ENCODE measurements around the gene SUCLG2. TPM values are rescaled to one million over a fixed set of nuclear protein-coding genes. Genes with fewer than 3 reads are reported as not detected.

Gene SUCLG2
- total RNA-seq, 1 experiment from 2014 or later = 59.4 TPM

DNA sequence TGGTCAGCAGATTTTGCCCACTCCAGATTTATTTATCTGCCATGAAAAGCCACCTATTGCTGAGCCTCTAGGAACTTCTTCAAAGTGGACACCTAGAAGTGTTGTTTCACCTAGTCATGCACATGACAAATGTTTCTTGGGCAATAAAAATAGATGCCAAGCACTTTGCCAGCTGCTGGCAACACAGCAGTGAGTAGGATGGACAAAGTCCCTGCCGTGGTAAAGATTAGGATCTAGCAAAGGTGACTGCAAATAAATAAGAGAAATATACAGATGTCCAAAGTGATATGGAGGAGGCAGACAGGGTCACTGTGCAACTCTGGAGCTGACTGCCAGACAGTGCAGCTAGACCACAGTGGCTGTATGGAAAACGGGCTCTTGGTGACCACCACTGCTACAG lies 137.9 kb downstream of the SUCLG2 start:
- BruUV-seq (replicated peaks) = no TSS peak
- H3K9me2 ChIP-seq (ENCODE audit: insufficient read depth) = no peaks in the 10 kb centered on the region
- H3K9me3 ChIP-seq (ENCODE audit: insufficient read depth, low read depth) = no peaks in the 10 kb centered on the region
- H3K27me3 ChIP-seq (ENCODE audit: insufficient read depth, low read depth) = no peaks in the 10 kb centered on the region
- intact Hi-C loops (cut with micrococcal nuclease; ENCODE audit: unreplicated experiment) = no loop called here
- TF ChIP-seq EZH2 (IDR thresholded peaks at IDR 0.05; ENCODE audit: low read depth) = no peak
- TF ChIP-seq, protein P1, sequence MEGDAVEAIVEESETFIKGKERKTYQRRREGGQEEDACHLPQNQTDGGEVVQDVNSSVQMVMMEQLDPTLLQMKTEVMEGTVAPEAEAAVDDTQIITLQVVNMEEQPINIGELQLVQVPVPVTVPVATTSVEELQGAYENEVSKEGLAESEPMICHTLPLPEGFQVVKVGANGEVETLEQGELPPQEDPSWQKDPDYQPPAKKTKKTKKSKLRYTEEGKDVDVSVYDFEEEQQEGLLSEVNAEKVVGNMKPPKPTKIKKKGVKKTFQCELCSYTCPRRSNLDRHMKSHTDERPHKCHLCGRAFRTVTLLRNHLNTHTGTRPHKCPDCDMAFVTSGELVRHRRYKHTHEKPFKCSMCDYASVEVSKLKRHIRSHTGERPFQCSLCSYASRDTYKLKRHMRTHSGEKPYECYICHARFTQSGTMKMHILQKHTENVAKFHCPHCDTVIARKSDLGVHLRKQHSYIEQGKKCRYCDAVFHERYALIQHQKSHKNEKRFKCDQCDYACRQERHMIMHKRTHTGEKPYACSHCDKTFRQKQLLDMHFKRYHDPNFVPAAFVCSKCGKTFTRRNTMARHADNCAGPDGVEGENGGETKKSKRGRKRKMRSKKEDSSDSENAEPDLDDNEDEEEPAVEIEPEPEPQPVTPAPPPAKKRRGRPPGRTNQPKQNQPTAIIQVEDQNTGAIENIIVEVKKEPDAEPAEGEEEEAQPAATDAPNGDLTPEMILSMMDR (conservative IDR thresholded peaks at IDR 0.05) = no peak
- H3K4me2 ChIP-seq = no peak overlapping the region
- no peaks in the 10 kb centered on the region for H3F3A ChIP-seq (ENCODE audit: insufficient read depth, low read depth)
- H3K4me3 ChIP-seq = no peak overlapping the region
- ChIA-PET POLR2A (ENCODE audit: unreplicated experiment) (no interaction called here), CTCF (no interaction called here)
- H3K27ac ChIP-seq = no peak overlapping the region
- no peaks in the 10 kb centered on the region for H3K36me3 ChIP-seq (ENCODE audit: low read depth)
- no peak overlapping the region for H2AFZ ChIP-seq
- no peaks in the 10 kb centered on the region for H3K4me1 ChIP-seq (replicated peaks; ENCODE audit: insufficient read depth)
- no peaks in the 10 kb centered on the region for H4K20me1 ChIP-seq (ENCODE audit: insufficient read depth)
- DNase-seq = no peak
- H3K79me2 ChIP-seq (ENCODE audit: low read depth) = no peaks in the 10 kb centered on the region

DNA sequence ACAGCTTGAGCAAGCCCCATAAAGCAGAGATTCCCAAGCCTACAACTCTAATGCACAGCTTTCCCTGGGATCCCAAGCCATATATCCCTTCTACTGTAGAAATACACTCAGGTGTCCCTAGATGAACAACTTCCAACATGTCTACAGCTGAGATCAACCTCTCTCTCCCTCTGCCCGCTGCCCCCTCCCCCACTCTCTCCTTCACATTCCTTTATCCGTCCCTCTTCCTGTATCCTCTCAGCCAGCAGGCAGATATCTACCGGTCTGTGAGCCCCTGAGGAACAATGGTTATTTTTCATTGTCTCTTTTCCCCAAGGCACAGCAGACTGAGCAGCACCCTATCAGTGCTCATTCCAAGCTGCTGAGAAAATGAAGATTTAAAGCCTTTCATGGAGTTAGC lies 138.6 kb downstream of the SUCLG2 start:
- POLR2A ChIA-PET (ENCODE audit: unreplicated experiment) = no interaction called here

DNA sequence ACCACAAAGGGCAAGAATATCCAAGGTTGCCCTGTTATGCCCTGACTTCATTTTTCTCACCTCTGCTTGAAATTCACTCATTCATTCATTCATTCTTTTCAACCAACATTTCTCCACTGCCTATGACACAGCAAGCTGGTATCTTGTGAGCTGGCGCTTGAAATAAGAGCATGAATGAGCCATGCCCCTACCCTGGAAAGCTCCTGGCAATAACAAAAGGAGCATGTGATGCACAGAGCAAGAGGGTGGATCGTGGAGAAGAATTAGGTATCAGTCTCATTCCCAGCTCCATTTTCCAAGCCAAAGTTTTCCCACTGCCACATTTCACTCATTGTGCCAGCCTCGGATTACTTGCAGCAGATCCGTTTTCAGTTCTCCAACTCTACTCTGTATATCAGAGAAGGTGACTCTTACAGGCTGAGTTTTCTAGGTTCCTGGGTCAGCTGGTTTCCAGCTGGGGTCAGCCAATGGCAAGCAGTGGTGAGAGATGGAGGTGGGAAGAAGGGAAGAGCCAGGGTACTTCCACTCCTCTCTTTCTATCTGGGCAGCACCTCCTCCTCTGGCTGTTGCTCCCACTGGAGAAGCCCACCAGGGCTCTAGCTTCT lies 144.8 kb downstream of the SUCLG2 start:
- no peaks in the 10 kb centered on the region for H3K79me2 ChIP-seq (ENCODE audit: low read depth)
- CTCF ChIA-PET = no interaction called here
- no peak overlapping the region for H2AFZ ChIP-seq
- no peaks in the 10 kb centered on the region for H3K36me3 ChIP-seq (ENCODE audit: low read depth)
- POLR2A ChIA-PET (ENCODE audit: unreplicated experiment) = no interaction called here
- H3K27me3 ChIP-seq (ENCODE audit: insufficient read depth, low read depth) = no peaks in the 10 kb centered on the region
- no peak overlapping the region for H3K27ac ChIP-seq
- BruUV-seq (replicated peaks) = no TSS peak
- H3K4me1 ChIP-seq (replicated peaks; ENCODE audit: insufficient read depth) = no peaks in the 10 kb centered on the region
- intact Hi-C loops (cut with micrococcal nuclease; ENCODE audit: unreplicated experiment) = no loop called here
- H3K4me2 ChIP-seq = no peak overlapping the region
- no peaks in the 10 kb centered on the region for H3F3A ChIP-seq (ENCODE audit: insufficient read depth, low read depth)
- H3K9me3 ChIP-seq (ENCODE audit: insufficient read depth, low read depth) = no peaks in the 10 kb centered on the region
- H3K4me3 ChIP-seq = no peak overlapping the region
- no peak for TF ChIP-seq EZH2 (IDR thresholded peaks at IDR 0.05; ENCODE audit: low read depth)
- H4K20me1 ChIP-seq (ENCODE audit: insufficient read depth) = no peaks in the 10 kb centered on the region
- no peak for DNase-seq
- no peaks in the 10 kb centered on the region for H3K9me2 ChIP-seq (ENCODE audit: insufficient read depth)

More for the DNA sequence above, 138.6 kb downstream of the SUCLG2 start:
- no peak overlapping the region for H3K4me3 ChIP-seq
- H3K27me3 ChIP-seq (ENCODE audit: insufficient read depth, low read depth) = no peaks in the 10 kb centered on the region
- no TSS peak for BruUV-seq (replicated peaks)
- no peak overlapping the region for H3K27ac ChIP-seq
- intact Hi-C loops (cut with micrococcal nuclease; ENCODE audit: unreplicated experiment) = no loop called here
- H4K20me1 ChIP-seq (ENCODE audit: insufficient read depth) = no peaks in the 10 kb centered on the region
- CTCF ChIA-PET = interaction anchor here (0.6 kb wide), 1 partner anchor 80 kb away, joined by 3 read pairs; no protein-coding TSS in a partner anchor
- no peak overlapping the region for H3K4me2 ChIP-seq
- no peaks in the 10 kb centered on the region for H3K9me3 ChIP-seq (ENCODE audit: insufficient read depth, low read depth)
- no peak for TF ChIP-seq EZH2 (IDR thresholded peaks at IDR 0.05; ENCODE audit: low read depth)
- TF ChIP-seq, protein P1 (conservative IDR thresholded peaks at IDR 0.05) = no peak
- no peaks in the 10 kb centered on the region for H3K9me2 ChIP-seq (ENCODE audit: insufficient read depth)
- H3F3A ChIP-seq (ENCODE audit: insufficient read depth, low read depth) = no peaks in the 10 kb centered on the region
- no peaks in the 10 kb centered on the region for H3K79me2 ChIP-seq (ENCODE audit: low read depth)
- DNase-seq = no peak
- no peaks in the 10 kb centered on the region for H3K4me1 ChIP-seq (replicated peaks; ENCODE audit: insufficient read depth)
- no peaks in the 10 kb centered on the region for H3K36me3 ChIP-seq (ENCODE audit: low read depth)
- H2AFZ ChIP-seq = no peak overlapping the region

DNA sequence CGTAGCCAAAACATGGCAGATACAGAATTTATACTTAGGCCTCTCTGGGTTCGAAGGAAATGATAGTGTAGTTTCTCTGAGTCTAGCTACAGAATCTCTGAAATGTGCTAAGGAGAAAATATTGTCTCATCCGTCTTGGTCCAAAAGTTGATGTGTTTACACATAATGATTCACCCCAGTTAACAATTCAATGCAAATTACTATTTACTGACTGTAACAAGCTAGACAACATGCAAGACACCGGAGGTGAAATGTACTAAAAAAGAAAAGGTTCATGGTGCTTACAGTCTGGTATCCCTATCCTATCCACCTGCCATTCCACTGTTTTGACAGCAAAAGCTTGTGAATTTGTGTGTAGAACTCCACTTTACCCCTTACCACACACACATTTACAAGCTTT lies 146.8 kb downstream of the SUCLG2 start:
- Histone ChIP-seq H3K9me3 (ENCODE audit: insufficient read depth, low read depth) (no peaks in the 10 kb centered on the region), H3K27ac (no peak overlapping the region), H3K4me2 (no peak overlapping the region), H3K4me1 (replicated peaks; ENCODE audit: insufficient read depth) (no peaks in the 10 kb centered on the region), H3F3A (ENCODE audit: insufficient read depth, low read depth) (no peaks in the 10 kb centered on the region), H3K4me3 (no peak overlapping the region), H3K79me2 (ENCODE audit: low read depth) (no peaks in the 10 kb centered on the region), H3K27me3 (ENCODE audit: insufficient read depth, low read depth) (no peaks in the 10 kb centered on the region), H3K36me3 (ENCODE audit: low read depth) (no peaks in the 10 kb centered on the region), H2AFZ (no peak overlapping the region), H3K9me2 (ENCODE audit: insufficient read depth) (no peaks in the 10 kb centered on the region), H4K20me1 (ENCODE audit: insufficient read depth) (no peaks in the 10 kb centered on the region)
- DNase-seq = no peak
- no TSS peak for BruUV-seq (replicated peaks)
- POLR2A ChIA-PET (ENCODE audit: unreplicated experiment) = interaction anchor here (0.6 kb wide), 1 partner anchor 395 kb away, joined by 7 read pairs; no protein-coding TSS in a partner anchor
- TF ChIP-seq, protein P1 (conservative IDR thresholded peaks at IDR 0.05) = no peak
- no peak for TF ChIP-seq EZH2 (IDR thresholded peaks at IDR 0.05; ENCODE audit: low read depth)
- CTCF ChIA-PET = no interaction called here
- intact Hi-C loops (cut with micrococcal nuclease; ENCODE audit: unreplicated experiment) = no loop called here
